ENCODE measurements around the gene PALS1.

DNA sequence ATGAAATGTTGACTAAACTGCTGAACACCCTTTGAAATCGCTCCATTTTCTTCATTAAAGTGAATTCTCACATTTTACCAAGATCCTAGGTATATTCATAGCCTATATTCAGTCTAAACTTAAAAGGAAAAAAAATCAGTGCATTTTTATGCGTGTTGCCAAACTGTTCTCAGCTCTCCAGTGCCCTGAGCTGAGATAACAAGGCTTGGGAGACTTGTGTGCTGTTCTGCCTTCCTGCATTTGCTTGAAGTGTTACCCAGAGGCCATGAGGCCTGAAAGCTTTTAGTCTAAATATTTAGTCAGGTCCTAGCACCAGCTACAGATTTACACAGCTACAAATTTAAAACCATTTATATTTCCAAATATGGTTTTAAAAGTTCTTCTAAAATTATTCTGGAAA lies 8.6 kb upstream of the PALS1 start:
- TF ChIP-seq, protein P1, sequence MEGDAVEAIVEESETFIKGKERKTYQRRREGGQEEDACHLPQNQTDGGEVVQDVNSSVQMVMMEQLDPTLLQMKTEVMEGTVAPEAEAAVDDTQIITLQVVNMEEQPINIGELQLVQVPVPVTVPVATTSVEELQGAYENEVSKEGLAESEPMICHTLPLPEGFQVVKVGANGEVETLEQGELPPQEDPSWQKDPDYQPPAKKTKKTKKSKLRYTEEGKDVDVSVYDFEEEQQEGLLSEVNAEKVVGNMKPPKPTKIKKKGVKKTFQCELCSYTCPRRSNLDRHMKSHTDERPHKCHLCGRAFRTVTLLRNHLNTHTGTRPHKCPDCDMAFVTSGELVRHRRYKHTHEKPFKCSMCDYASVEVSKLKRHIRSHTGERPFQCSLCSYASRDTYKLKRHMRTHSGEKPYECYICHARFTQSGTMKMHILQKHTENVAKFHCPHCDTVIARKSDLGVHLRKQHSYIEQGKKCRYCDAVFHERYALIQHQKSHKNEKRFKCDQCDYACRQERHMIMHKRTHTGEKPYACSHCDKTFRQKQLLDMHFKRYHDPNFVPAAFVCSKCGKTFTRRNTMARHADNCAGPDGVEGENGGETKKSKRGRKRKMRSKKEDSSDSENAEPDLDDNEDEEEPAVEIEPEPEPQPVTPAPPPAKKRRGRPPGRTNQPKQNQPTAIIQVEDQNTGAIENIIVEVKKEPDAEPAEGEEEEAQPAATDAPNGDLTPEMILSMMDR (IDR thresholded peaks at IDR 0.05) = no peak
- no peak for TF ChIP-seq POLR2A (IDR thresholded peaks at IDR 0.05)
